Measurements from ENCODE around the gene EIF1B. TPM values are rescaled to one million over a fixed set of nuclear protein-coding genes. Genes with fewer than 3 reads are reported as not detected.
"Not testable (repeated sequence)": the region's sequence is repeated elsewhere in the genome, so short reads cannot be mapped to it uniquely, and the experiment has no call there.

EIF1B gene
- 10 to 100 TPM; 36.3 to 36.8 TPM for total RNA-seq

GRCh38 chr3:40309418-40309924 lies at the start of gene EIF1B:
TSS of gene EIF1B (plus strand) at chr3:40309707. CDS start at chr3:40309942, 235 bp downstream.
- H3K4me3 Mint-ChIP-seq, result peak within 1 kb of the TSS; percentile 95
- no peaks in the 10 kb centered on the region for H3K4me1 Mint-ChIP-seq
- ATAC-seq (replicated peaks), result peak; percentile 94

GRCh38 chr3:40262331-40262730 lies 47.2 kb upstream of the EIF1B start:
- Mint-ChIP-seq H3K27ac (no peak overlapping the region), H3K4me1 (no peaks in the 10 kb centered on the region), H3K36me3 (ENCODE audit: low read depth) (no peaks in the 10 kb centered on the region), H3K9me3 (no peaks in the 10 kb centered on the region), H3K27me3 (no peaks in the 10 kb centered on the region), H3K4me3 (no peak overlapping the region)
- ATAC-seq (replicated peaks), result no peak

More at GRCh38 chr3:40309418-40309924, at the start of gene EIF1B:
- peak within 1 kb of the TSS; percentile 99 for H3K27ac Mint-ChIP-seq
- H3K9me3 Mint-ChIP-seq, result no peaks in the 10 kb centered on the region
- H3K36me3 Mint-ChIP-seq (ENCODE audit: low read depth), result peaks cover 52% of the 10 kb centered on the region
- no peaks in the 10 kb centered on the region for H3K27me3 Mint-ChIP-seq

- Mint-ChIP-seq H3K4me3 (no peak overlapping the region), H3K27me3 (no peaks in the 10 kb centered on the region), H3K27ac (no peak overlapping the region), H3K4me1 (no peaks in the 10 kb centered on the region), H3K36me3 (ENCODE audit: low read depth) (no peaks in the 10 kb centered on the region), H3K9me3 (no peaks in the 10 kb centered on the region)
- no peak for ATAC-seq (replicated peaks)
Observed at GRCh38 chr3:40264451-40264850, 45.1 kb upstream of the EIF1B start.

- no peaks in the 10 kb centered on the region for H3K4me1 Mint-ChIP-seq
- H3K27me3 Mint-ChIP-seq, result no peaks in the 10 kb centered on the region
- no peaks in the 10 kb centered on the region for H3K36me3 Mint-ChIP-seq (ENCODE audit: low read depth)
- H3K27ac Mint-ChIP-seq, result no peak overlapping the region
- ATAC-seq (replicated peaks), result no peak
- H3K4me3 Mint-ChIP-seq, result no peak overlapping the region
- no peaks in the 10 kb centered on the region for H3K9me3 Mint-ChIP-seq
Observed at GRCh38 chr3:40265181-40265580, 44.3 kb upstream of the EIF1B start.

- Mint-ChIP-seq H3K36me3 (ENCODE audit: low read depth) (no peaks in the 10 kb centered on the region), H3K4me3 (no peak overlapping the region), H3K9me3 (no peaks in the 10 kb centered on the region), H3K4me1 (no peaks in the 10 kb centered on the region), H3K27me3 (no peaks in the 10 kb centered on the region), H3K27ac (no peak overlapping the region)
- no peak for ATAC-seq (replicated peaks)
Observed at GRCh38 chr3:40267937-40268724, 41.4 kb upstream of the EIF1B start.

GRCh38 chr3:40268802-40269524 lies 40.5 kb upstream of the EIF1B start:
- Mint-ChIP-seq H3K36me3 (ENCODE audit: low read depth) (no peaks in the 10 kb centered on the region), H3K27ac (no peak overlapping the region), H3K4me3 (no peak overlapping the region), H3K27me3 (no peaks in the 10 kb centered on the region), H3K9me3 (no peaks in the 10 kb centered on the region), H3K4me1 (no peaks in the 10 kb centered on the region)
- ATAC-seq (replicated peaks), result no peak

GRCh38 chr3:40278791-40279190 lies 30.7 kb upstream of the EIF1B start:
- no peaks in the 10 kb centered on the region for H3K27me3 Mint-ChIP-seq
- no peaks in the 10 kb centered on the region for H3K36me3 Mint-ChIP-seq (ENCODE audit: low read depth)
- no peak overlapping the region for H3K4me3 Mint-ChIP-seq
- peaks cover 6% of the 10 kb centered on the region for H3K4me1 Mint-ChIP-seq
- H3K9me3 Mint-ChIP-seq, result peaks cover 5% of the 10 kb centered on the region
- H3K27ac Mint-ChIP-seq, result no peak overlapping the region
- no peak for ATAC-seq (replicated peaks)

GRCh38 chr3:40281995-40282394 lies 27.5 kb upstream of the EIF1B start:
- H3K9me3 Mint-ChIP-seq, result peaks cover 5% of the 10 kb centered on the region
- H3K4me1 Mint-ChIP-seq, result peaks cover 6% of the 10 kb centered on the region
- H3K27me3 Mint-ChIP-seq, result no peaks in the 10 kb centered on the region
- no peak for ATAC-seq (replicated peaks)
- no peak overlapping the region for H3K27ac Mint-ChIP-seq
- no peaks in the 10 kb centered on the region for H3K36me3 Mint-ChIP-seq (ENCODE audit: low read depth)
- H3K4me3 Mint-ChIP-seq, result no peak overlapping the region

GRCh38 chr3:40283057-40283456 lies 26.4 kb upstream of the EIF1B start:
- ATAC-seq (replicated peaks); H3K4me3 Mint-ChIP-seq; H3K27me3 Mint-ChIP-seq; H3K4me1 Mint-ChIP-seq; H3K27ac Mint-ChIP-seq; H3K9me3 Mint-ChIP-seq; H3K36me3 Mint-ChIP-seq (ENCODE audit: low read depth): not testable (repeated sequence)

GRCh38 chr3:40287248-40287647 lies 22.3 kb upstream of the EIF1B start:
- Mint-ChIP-seq H3K36me3 (ENCODE audit: low read depth) (no peaks in the 10 kb centered on the region), H3K4me1 (peaks cover 14% of the 10 kb centered on the region), H3K9me3 (no peaks in the 10 kb centered on the region), H3K27ac (no peak overlapping the region), H3K4me3 (no peak overlapping the region), H3K27me3 (no peaks in the 10 kb centered on the region)
- ATAC-seq (replicated peaks), result peak; percentile 57

GRCh38 chr3:40290396-40290795 lies 19.1 kb upstream of the EIF1B start:
- H3K4me3 Mint-ChIP-seq, result peak overlapping the region; percentile 64
- peak; percentile 98 for ATAC-seq (replicated peaks)
- peak overlapping the region; percentile 22 for H3K27ac Mint-ChIP-seq
- H3K27me3 Mint-ChIP-seq, result no peaks in the 10 kb centered on the region
- no peaks in the 10 kb centered on the region for H3K9me3 Mint-ChIP-seq
- H3K36me3 Mint-ChIP-seq (ENCODE audit: low read depth), result peaks cover 6% of the 10 kb centered on the region
- H3K4me1 Mint-ChIP-seq, result peaks cover 14% of the 10 kb centered on the region

GRCh38 chr3:40291471-40291870 lies 18.0 kb upstream of the EIF1B start:
- no peak overlapping the region for H3K4me3 Mint-ChIP-seq
- H3K27ac Mint-ChIP-seq, result no peak overlapping the region
- H3K9me3 Mint-ChIP-seq, result no peaks in the 10 kb centered on the region
- H3K36me3 Mint-ChIP-seq (ENCODE audit: low read depth), result peaks cover 6% of the 10 kb centered on the region
- H3K4me1 Mint-ChIP-seq, result peaks cover 14% of the 10 kb centered on the region
- ATAC-seq (replicated peaks), result no peak
- H3K27me3 Mint-ChIP-seq, result no peaks in the 10 kb centered on the region

GRCh38 chr3:40292637-40293349 lies 16.7 kb upstream of the EIF1B start:
- Mint-ChIP-seq H3K9me3 (no peaks in the 10 kb centered on the region), H3K36me3 (ENCODE audit: low read depth) (peaks cover 13% of the 10 kb centered on the region), H3K4me3 (no peak overlapping the region), H3K4me1 (peaks cover 14% of the 10 kb centered on the region), H3K27ac (no peak overlapping the region), H3K27me3 (no peaks in the 10 kb centered on the region)
- ATAC-seq (replicated peaks), result no peak

GRCh38 chr3:40294434-40294833 lies 15.1 kb upstream of the EIF1B start:
- H3K36me3 Mint-ChIP-seq (ENCODE audit: low read depth), result peaks cover 14% of the 10 kb centered on the region
- no peak overlapping the region for H3K27ac Mint-ChIP-seq
- H3K4me1 Mint-ChIP-seq, result peaks cover 12% of the 10 kb centered on the region
- H3K4me3 Mint-ChIP-seq, result no peak overlapping the region
- ATAC-seq (replicated peaks), result no peak
- H3K9me3 Mint-ChIP-seq, result no peaks in the 10 kb centered on the region
- H3K27me3 Mint-ChIP-seq, result no peaks in the 10 kb centered on the region

All from activated T-helper 17 cell treated with anti-CD3 and anti-CD28 coated beads, Interleukin-2, amount 50 U/mL, for 72 hours (primary cell).